ENCODE data around the gene PLSCR4. TPM values are rescaled to one million over a fixed set of nuclear protein-coding genes. Genes with fewer than 3 reads are reported as not detected.

PLSCR4 gene
- total RNA-seq, 2 donors from 2014 or later: 19.4 to 28.5 TPM

DNA sequence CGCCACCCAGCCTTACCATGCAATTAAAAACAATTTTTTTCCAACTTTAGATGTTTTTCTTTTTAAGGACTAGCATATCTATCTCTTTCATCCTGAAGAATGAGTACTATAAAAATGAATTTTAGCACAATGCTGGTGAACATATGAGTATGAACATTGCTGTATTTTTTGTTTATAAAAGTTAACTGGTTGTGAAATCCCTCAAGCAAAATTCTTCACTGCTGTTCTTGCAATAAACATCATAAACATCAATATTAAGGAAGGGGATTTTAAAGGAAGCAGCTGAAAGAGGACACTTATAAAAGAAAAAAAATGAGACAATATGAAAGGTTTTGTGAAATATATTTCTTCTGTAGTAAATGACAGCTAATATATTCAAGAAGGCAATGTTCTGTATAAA, 3.0 kb downstream of the PLSCR4 start:
- Histone ChIP-seq H3K9me3 (no peaks in the 10 kb centered on the region), H3K4me1 (peaks cover 31% of the 10 kb centered on the region), H3K27ac (no peak overlapping the region), H3K4me3 (no peak overlapping the region), H3K27me3 (no peaks in the 10 kb centered on the region), H3K36me3 (replicated peaks in 1 of 2; ENCODE audit: insufficient read depth in 1 of 2, low read depth in 2 of 2) (no peaks in the 10 kb centered on the region)
- intact Hi-C loops (cut with DNase I): no loop called here
- TF ChIP-seq, protein P1, sequence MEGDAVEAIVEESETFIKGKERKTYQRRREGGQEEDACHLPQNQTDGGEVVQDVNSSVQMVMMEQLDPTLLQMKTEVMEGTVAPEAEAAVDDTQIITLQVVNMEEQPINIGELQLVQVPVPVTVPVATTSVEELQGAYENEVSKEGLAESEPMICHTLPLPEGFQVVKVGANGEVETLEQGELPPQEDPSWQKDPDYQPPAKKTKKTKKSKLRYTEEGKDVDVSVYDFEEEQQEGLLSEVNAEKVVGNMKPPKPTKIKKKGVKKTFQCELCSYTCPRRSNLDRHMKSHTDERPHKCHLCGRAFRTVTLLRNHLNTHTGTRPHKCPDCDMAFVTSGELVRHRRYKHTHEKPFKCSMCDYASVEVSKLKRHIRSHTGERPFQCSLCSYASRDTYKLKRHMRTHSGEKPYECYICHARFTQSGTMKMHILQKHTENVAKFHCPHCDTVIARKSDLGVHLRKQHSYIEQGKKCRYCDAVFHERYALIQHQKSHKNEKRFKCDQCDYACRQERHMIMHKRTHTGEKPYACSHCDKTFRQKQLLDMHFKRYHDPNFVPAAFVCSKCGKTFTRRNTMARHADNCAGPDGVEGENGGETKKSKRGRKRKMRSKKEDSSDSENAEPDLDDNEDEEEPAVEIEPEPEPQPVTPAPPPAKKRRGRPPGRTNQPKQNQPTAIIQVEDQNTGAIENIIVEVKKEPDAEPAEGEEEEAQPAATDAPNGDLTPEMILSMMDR (IDR thresholded peaks at IDR 0.05): no peak
- TF ChIP-seq POLR2A (IDR thresholded peaks at IDR 0.05): no peak
- ATAC-seq (no peak), DNase-seq (no peak)
- WGBS, 2 donors: 100% methylated on average over 1 of the region's 1 CpG

DNA sequence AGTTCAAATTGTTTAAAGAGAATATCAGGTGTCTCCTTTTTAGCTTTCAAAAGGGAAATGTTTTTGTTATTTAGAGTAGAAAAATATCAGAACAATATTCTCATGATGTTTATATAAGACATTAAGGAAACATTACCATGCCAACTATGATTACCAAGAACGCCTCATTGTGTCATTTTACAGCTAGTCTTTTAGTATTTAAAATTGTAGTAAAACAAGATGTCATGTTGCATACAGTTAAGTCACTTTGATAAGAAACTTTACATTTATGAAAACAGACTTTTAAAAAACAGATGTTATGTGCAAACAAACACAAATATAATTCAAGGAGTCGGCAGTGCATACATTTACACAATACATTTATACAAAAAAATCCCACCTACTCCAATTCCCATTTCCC, 4.4 kb downstream of the PLSCR4 start:
- intact Hi-C loops (cut with DNase I): no loop called here
- no peak overlapping the region for H3K27ac ChIP-seq

GRCh38 chr3:146243559-146243958, 7.3 kb downstream of the PLSCR4 start:
- intact Hi-C loops (cut with DNase I): no loop called here
- H3K27ac ChIP-seq: no peak overlapping the region
- H3K36me3 ChIP-seq (replicated peaks in 1 of 2; ENCODE audit: insufficient read depth in 1 of 2, low read depth in 2 of 2): no peaks in the 10 kb centered on the region
- DNase-seq (no peak), ATAC-seq (no peak)
- no peak overlapping the region for H3K4me3 ChIP-seq
- no peak for TF ChIP-seq POLR2A (IDR thresholded peaks at IDR 0.05)
- TF ChIP-seq, protein P1 (IDR thresholded peaks at IDR 0.05): no peak
- H3K4me1 ChIP-seq: peaks cover 15% of the 10 kb centered on the region
- WGBS, 2 donors: 97% methylated on average over 1 of the region's 1 CpG
- no peaks in the 10 kb centered on the region for H3K27me3 ChIP-seq
- no peaks in the 10 kb centered on the region for H3K9me3 ChIP-seq

More for the DNA sequence above, 4.4 kb downstream of the PLSCR4 start:
- H3K27me3 ChIP-seq: no peaks in the 10 kb centered on the region
- H3K4me3 ChIP-seq: no peak overlapping the region
- H3K4me1 ChIP-seq: peaks cover 23% of the 10 kb centered on the region
- ATAC-seq: no peak
- DNase-seq: no peak
- 31 to 35% methylated on average over 2 of the region's 2 CpGs for WGBS, 2 donors
- no peaks in the 10 kb centered on the region for H3K9me3 ChIP-seq
- no peak for TF ChIP-seq POLR2A (IDR thresholded peaks at IDR 0.05)
- TF ChIP-seq, protein P1 (IDR thresholded peaks at IDR 0.05): no peak
- no peaks in the 10 kb centered on the region for H3K36me3 ChIP-seq (replicated peaks in 1 of 2; ENCODE audit: insufficient read depth in 1 of 2, low read depth in 2 of 2)

GRCh38 chr3:146241523-146242240, 9.2 kb downstream of the PLSCR4 start:
- H3K36me3 ChIP-seq (replicated peaks in 1 of 2; ENCODE audit: insufficient read depth in 1 of 2, low read depth in 2 of 2): no peaks in the 10 kb centered on the region
- H3K9me3 ChIP-seq: no peaks in the 10 kb centered on the region
- no peaks in the 10 kb centered on the region for H3K27me3 ChIP-seq
- no peak overlapping the region for H3K27ac ChIP-seq
- no peak overlapping the region for H3K4me3 ChIP-seq
- 89 to 90% methylated on average over 9 of the region's 9 CpGs for WGBS, 2 donors
- peaks cover 2% of the 10 kb centered on the region for H3K4me1 ChIP-seq
- no peak for DNase-seq
- intact Hi-C loops (cut with DNase I): no loop called here
- ATAC-seq: peak; percentile 48
- no peak for TF ChIP-seq POLR2A (IDR thresholded peaks at IDR 0.05)
- TF ChIP-seq, protein P1 (IDR thresholded peaks at IDR 0.05): no peak

GRCh38 chr3:146233487-146233886, 17.4 kb downstream of the PLSCR4 start:
- Histone ChIP-seq H3K36me3 (replicated peaks in 1 of 2; ENCODE audit: insufficient read depth in 1 of 2, low read depth in 2 of 2) (no peaks in the 10 kb centered on the region), H3K4me1 (peaks cover 6% of the 10 kb centered on the region), H3K27ac (no peak overlapping the region), H3K9me3 (no peaks in the 10 kb centered on the region), H3K27me3 (no peaks in the 10 kb centered on the region), H3K4me3 (no peak overlapping the region)
- ATAC-seq: no peak
- DNase-seq: no peak
- intact Hi-C loops (cut with DNase I): no loop called here
- TF ChIP-seq, protein P1 (IDR thresholded peaks at IDR 0.05): no peak
- no peak for TF ChIP-seq POLR2A (IDR thresholded peaks at IDR 0.05)
